Nephron progenitor cell (in vitro differentiated cells): ENCODE data around the gene ZNF514.

Experiments
- DNase-seq: peaks from one replicate; pipeline ENCODE4 v3.0.0; 2021
- H3K27ac Mint-ChIP-seq: 2 replicates; pipeline ENCODE4 v1.8.0; 2021; ENCODE audit warnings: mild to moderate bottlenecking, moderate library complexity, mixed read lengths
- H3K27me3 Mint-ChIP-seq: 2 replicates; pipeline ENCODE4 v1.8.0; 2021; ENCODE audit warnings: mild to moderate bottlenecking, low read depth, mixed read lengths; ENCODE audit not compliant: poor library complexity
- H3K36me3 Mint-ChIP-seq: 2 replicates; pipeline ENCODE4 v1.8.0; 2021; ENCODE audit warnings: low read depth, mixed read lengths
- H3K4me1 Mint-ChIP-seq: 2 replicates; pipeline ENCODE4 v1.8.0; 2021; ENCODE audit warnings: mixed read lengths
- H3K4me3 Mint-ChIP-seq: 2 replicates; pipeline ENCODE4 v1.8.0; 2021; ENCODE audit warnings: mild to moderate bottlenecking, moderate library complexity, mixed read lengths
- H3K9me3 Mint-ChIP-seq: 2 replicates; pipeline ENCODE4 v1.8.0; 2021; ENCODE audit warnings: mild to moderate bottlenecking, moderate library complexity, mixed read lengths
- CTCF ChIP-seq: fragments of 200-600 bp; sonication (generic); IDR thresholded peaks from 2 replicates; pipeline ENCODE4 v1.5.0; 2021; ENCODE audit warnings: antibody characterized with exemption

Gene ZNF514

GRCh38 chr2:95174031-95174542 lies 14.4 kb upstream of the ZNF514 start:
- Mint-ChIP-seq H3K4me3 (no peak overlapping the region), H3K27ac (no peak overlapping the region), H3K36me3 (peaks cover 36% of the 10 kb centered on the region), H3K9me3 (peaks cover 26% of the 10 kb centered on the region), H3K4me1 (no peaks in the 10 kb centered on the region), H3K27me3 (peaks cover 3% of the 10 kb centered on the region)
- DNase-seq: no peak
- no peak for TF ChIP-seq CTCF

GRCh38 chr2:95171902-95172301 lies 12.3 kb upstream of the ZNF514 start:
- no peak overlapping the region for H3K4me3 Mint-ChIP-seq
- peaks cover 3% of the 10 kb centered on the region for H3K27me3 Mint-ChIP-seq
- peaks cover 21% of the 10 kb centered on the region for H3K36me3 Mint-ChIP-seq

GRCh38 chr2:95166065-95166763 lies 6.6 kb upstream of the ZNF514 start:
- no peak for TF ChIP-seq CTCF
- DNase-seq: no peak
- peaks cover 35% of the 10 kb centered on the region for H3K4me1 Mint-ChIP-seq

More at GRCh38 chr2:95171902-95172301, 12.3 kb upstream of the ZNF514 start:
- Mint-ChIP-seq H3K4me1 (peaks cover under 1% of the 10 kb centered on the region), H3K27ac (no peak overlapping the region), H3K9me3 (peaks cover 18% of the 10 kb centered on the region)
- DNase-seq: no peak
- TF ChIP-seq CTCF: no peak

GRCh38 chr2:95165371-95166064 lies 5.9 kb upstream of the ZNF514 start, which contains the start of gene ZNF2:
ZNF2 (plus strand) TSS chr2:95165809; CDS start chr2:95176227, 10,418 bp downstream.
- H3K36me3 Mint-ChIP-seq: peaks cover 21% of the 10 kb centered on the region
- H3K4me1 Mint-ChIP-seq: peaks cover 35% of the 10 kb centered on the region
- peak within 1 kb of the TSS; percentile 98 for H3K27ac Mint-ChIP-seq
- H3K9me3 Mint-ChIP-seq: peaks cover 16% of the 10 kb centered on the region
- peak; percentile 97 for DNase-seq
- peak within 1 kb of the TSS; percentile 98 for H3K4me3 Mint-ChIP-seq
- TF ChIP-seq CTCF: no peak
- H3K27me3 Mint-ChIP-seq: no peaks in the 10 kb centered on the region

More at GRCh38 chr2:95166065-95166763, 6.6 kb upstream of the ZNF514 start:
- Mint-ChIP-seq H3K4me3 (peak overlapping the region; percentile 98), H3K27ac (no peak overlapping the region), H3K36me3 (peaks cover 21% of the 10 kb centered on the region), H3K9me3 (peaks cover 20% of the 10 kb centered on the region), H3K27me3 (no peaks in the 10 kb centered on the region)

GRCh38 chr2:95165030-95165370 lies 5.4 kb upstream of the ZNF514 start:
- Mint-ChIP-seq H3K4me1 (peaks cover 35% of the 10 kb centered on the region), H3K9me3 (peaks cover 16% of the 10 kb centered on the region)

More at GRCh38 chr2:95165030-95165370, 5.4 kb upstream of the ZNF514 start:
- no peak for TF ChIP-seq CTCF
- Mint-ChIP-seq H3K27me3 (no peaks in the 10 kb centered on the region), H3K4me3 (peak overlapping the region; percentile 98), H3K36me3 (peaks cover 17% of the 10 kb centered on the region), H3K27ac (peak overlapping the region; percentile 98)
- DNase-seq: no peak
